OCI-LY1 (cell line): Measurements from ENCODE around the gene GRB2.

Experiments used
- H2AFZ ChIP-seq: fragments of 200-600 bp; sonication (generic), shearing (Covaris generic); 2 replicates; pipeline ENCODE4 v1.6.0; 2014; ENCODE audit warnings: antibody characterized with exemption, mild to moderate bottlenecking, low read length
- H3F3A ChIP-seq: fragments of 200-600 bp; sonication (generic), shearing (Covaris generic); 2 replicates; pipeline ENCODE4 v1.6.0; 2014; ENCODE audit warnings: mild to moderate bottlenecking, antibody characterized with exemption, low read length, moderate library complexity; ENCODE audit not compliant: insufficient read depth
- H3K27ac ChIP-seq: fragments of 200-600 bp; sonication (generic); 2 replicates; pipeline ENCODE4 v1.5.1; 2014; ENCODE audit warnings: low read length, mixed run types, mild to moderate bottlenecking, low read depth; ENCODE audit not compliant: poor library complexity, severe bottlenecking
- H3K27me3 ChIP-seq: fragments of 200-600 bp; sonication (generic); 2 replicates; pipeline ENCODE4 v1.6.0; 2014; ENCODE audit warnings: antibody characterized with exemption, mild to moderate bottlenecking, low read length, moderate library complexity; ENCODE audit not compliant: insufficient read depth
- H3K36me3 ChIP-seq: fragments of 200-600 bp; sonication (generic); 2 replicates; pipeline ENCODE4 v1.6.1; 2014; ENCODE audit warnings: mild to moderate bottlenecking, antibody characterized with exemption, low read length, moderate library complexity, mixed read lengths; ENCODE audit not compliant: insufficient read depth
- H3K4me1 ChIP-seq: fragments of 200-600 bp; sonication (generic); 2 replicates; pipeline ENCODE4 v1.5.1; 2014; ENCODE audit warnings: mild to moderate bottlenecking, low read length, moderate library complexity; ENCODE audit not compliant: insufficient read depth, severe bottlenecking
- H3K4me2 ChIP-seq: fragments of 200-600 bp; sonication (generic), shearing (Covaris generic); 2 replicates; pipeline ENCODE4 v1.6.1; 2014; ENCODE audit warnings: low read length
- H3K4me3 ChIP-seq: fragments of 200-600 bp; sonication (generic); 2 replicates; pipeline ENCODE4 v1.5.1; 2014; ENCODE audit warnings: low read length, low read depth, mild to moderate bottlenecking, mixed read lengths; ENCODE audit not compliant: poor library complexity, severe bottlenecking
- H3K79me2 ChIP-seq: fragments of 200-600 bp; shearing (Covaris generic); 2 replicates; pipeline ENCODE4 v1.6.1; 2016; ENCODE audit warnings: mixed run types, low read length, mixed read lengths; ENCODE audit not compliant: insufficient read depth
- H3K9ac ChIP-seq: fragments of 200-600 bp; sonication (generic), shearing (Covaris generic); 2 replicates; pipeline ENCODE4 v1.6.1; 2014; ENCODE audit warnings: mild to moderate bottlenecking, low read length, mixed read lengths
- H3K9me2 ChIP-seq: fragments of 200-600 bp; sonication (generic), shearing (Covaris generic); 2 replicates; pipeline ENCODE4 v1.6.1; 2014; ENCODE audit warnings: low read depth, mild to moderate bottlenecking, low read length, mixed read lengths
- H3K9me3 ChIP-seq: fragments of 200-600 bp; shearing (Covaris generic); 2 replicates; pipeline ENCODE4 v1.6.1; 2014; ENCODE audit warnings: low read length, mixed read lengths
- H4K20me1 ChIP-seq: fragments of 200-600 bp; sonication (generic), shearing (Covaris generic); 2 replicates; pipeline ENCODE4 v1.6.0; 2016; ENCODE audit warnings: mild to moderate bottlenecking, low read length; ENCODE audit not compliant: insufficient read depth
- EZH2 ChIP-seq: fragments of 200-600 bp; sonication (generic), shearing (Covaris generic); IDR thresholded peaks from 2 replicates; pipeline ENCODE4 v1.8.0; 2017; ENCODE audit warnings: borderline replicate concordance, mixed run types, mild to moderate bottlenecking, antibody characterized with exemption, low read length, moderate library complexity, mixed read lengths
- TF ChIP-seq, protein P1 (sequence below): fragments of 200-600 bp; sonication (generic), shearing (Covaris generic); IDR thresholded peaks from 2 replicates; pipeline ENCODE4 v1.5.1; 2017; ENCODE audit warnings: mild to moderate bottlenecking, antibody characterized with exemption, low read length, moderate library complexity, mixed read lengths

GRB2 gene

GRCh38 chr17:75352079-75352569 lies 53.4 kb downstream of the GRB2 start:
- Histone ChIP-seq H3K9ac (peak overlapping the region; percentile 32; the same call in 1 of the 2 replicates), H3K4me1 (peaks cover 63% of the 10 kb centered on the region), H3K9me2 (no peaks in the 10 kb centered on the region), H3K4me3 (peak overlapping the region; percentile 31), H3K4me2 (peak overlapping the region; percentile 58), H3K9me3 (no peaks in the 10 kb centered on the region), H3K79me2 (peaks cover 54% of the 10 kb centered on the region), H3K27ac (peak overlapping the region; percentile 99), H3K27me3 (no peaks in the 10 kb centered on the region), H3F3A (no peaks in the 10 kb centered on the region), H2AFZ (no peak overlapping the region), H4K20me1 (no peaks in the 10 kb centered on the region), H3K36me3 (peaks cover 23% of the 10 kb centered on the region)
- TF ChIP-seq EZH2: no peak
- TF ChIP-seq, protein P1, sequence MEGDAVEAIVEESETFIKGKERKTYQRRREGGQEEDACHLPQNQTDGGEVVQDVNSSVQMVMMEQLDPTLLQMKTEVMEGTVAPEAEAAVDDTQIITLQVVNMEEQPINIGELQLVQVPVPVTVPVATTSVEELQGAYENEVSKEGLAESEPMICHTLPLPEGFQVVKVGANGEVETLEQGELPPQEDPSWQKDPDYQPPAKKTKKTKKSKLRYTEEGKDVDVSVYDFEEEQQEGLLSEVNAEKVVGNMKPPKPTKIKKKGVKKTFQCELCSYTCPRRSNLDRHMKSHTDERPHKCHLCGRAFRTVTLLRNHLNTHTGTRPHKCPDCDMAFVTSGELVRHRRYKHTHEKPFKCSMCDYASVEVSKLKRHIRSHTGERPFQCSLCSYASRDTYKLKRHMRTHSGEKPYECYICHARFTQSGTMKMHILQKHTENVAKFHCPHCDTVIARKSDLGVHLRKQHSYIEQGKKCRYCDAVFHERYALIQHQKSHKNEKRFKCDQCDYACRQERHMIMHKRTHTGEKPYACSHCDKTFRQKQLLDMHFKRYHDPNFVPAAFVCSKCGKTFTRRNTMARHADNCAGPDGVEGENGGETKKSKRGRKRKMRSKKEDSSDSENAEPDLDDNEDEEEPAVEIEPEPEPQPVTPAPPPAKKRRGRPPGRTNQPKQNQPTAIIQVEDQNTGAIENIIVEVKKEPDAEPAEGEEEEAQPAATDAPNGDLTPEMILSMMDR: no peak

- no peak for TF ChIP-seq EZH2
- TF ChIP-seq, protein P1: no peak
- H3K4me1 ChIP-seq: peaks cover 75% of the 10 kb centered on the region
- H3K9me3 ChIP-seq: no peaks in the 10 kb centered on the region
- no peaks in the 10 kb centered on the region for H3K27me3 ChIP-seq
- no peaks in the 10 kb centered on the region for H3F3A ChIP-seq
- peaks cover 45% of the 10 kb centered on the region for H3K79me2 ChIP-seq
- no peaks in the 10 kb centered on the region for H3K9me2 ChIP-seq
- H3K4me3 ChIP-seq: no peak overlapping the region
- H3K4me2 ChIP-seq: no peak overlapping the region
- H2AFZ ChIP-seq: no peak overlapping the region
- H3K9ac ChIP-seq: no peak overlapping the region; the same call in 1 of the 2 replicates
- peaks cover 13% of the 10 kb centered on the region for H3K36me3 ChIP-seq
- H4K20me1 ChIP-seq: no peaks in the 10 kb centered on the region
- peak overlapping the region; percentile 99 for H3K27ac ChIP-seq
Observed at GRCh38 chr17:75350706-75351105, 54.8 kb downstream of the GRB2 start.

DNA sequence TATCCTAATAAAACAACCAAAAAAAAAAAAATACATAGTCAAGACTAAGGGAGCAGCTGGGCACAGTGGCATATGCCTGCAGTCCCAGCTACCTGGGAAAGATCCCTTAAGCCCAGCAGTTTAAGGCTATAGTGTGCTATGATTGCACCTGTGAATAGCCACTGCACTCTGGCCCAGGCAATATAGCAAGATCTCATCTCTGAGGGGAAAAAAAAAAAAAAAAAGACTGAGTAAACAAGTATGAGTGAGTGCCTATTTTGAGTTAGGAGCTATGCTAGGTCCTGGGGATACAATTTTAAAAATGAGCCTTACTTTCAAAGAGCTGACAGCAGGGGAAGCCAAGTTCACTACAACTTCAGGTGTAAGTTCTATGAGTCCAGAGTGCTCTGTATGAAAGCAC lies 55.4 kb downstream of the GRB2 start:
- H3K79me2 ChIP-seq: peaks cover 40% of the 10 kb centered on the region
- no peaks in the 10 kb centered on the region for H4K20me1 ChIP-seq
- H3K4me2 ChIP-seq: no peak overlapping the region

More for the DNA sequence above, 55.4 kb downstream of the GRB2 start:
- H3K9ac ChIP-seq: no peak overlapping the region
- no peak overlapping the region for H2AFZ ChIP-seq
- H3K9me3 ChIP-seq: no peaks in the 10 kb centered on the region
- H3K27ac ChIP-seq: peak overlapping the region; percentile 99
- H3K4me1 ChIP-seq: peaks cover 81% of the 10 kb centered on the region
- no peaks in the 10 kb centered on the region for H3K9me2 ChIP-seq
- no peak overlapping the region for H3K4me3 ChIP-seq
- TF ChIP-seq, protein P1: no peak
- no peak for TF ChIP-seq EZH2
- H3K27me3 ChIP-seq: no peaks in the 10 kb centered on the region
- H3K36me3 ChIP-seq: peaks cover 8% of the 10 kb centered on the region
- H3F3A ChIP-seq: no peaks in the 10 kb centered on the region
